Measurements from ENCODE around the gene PON1.
A peak's percentile ranks its signal among the peaks of the same experiment; 100 is the strongest.

Gene PON1

GRCh38 chr7:95330961-95331337, 6.6 kb upstream of the PON1 start:
- peak overlapping the region; percentile 89 for H3K4me2 ChIP-seq (ENCODE audit: low read length)
- H3K9me3 ChIP-seq (ENCODE audit: insufficient read depth, low read length), result no peaks in the 10 kb centered on the region
- no peak for TF ChIP-seq EZH2phosphoT487 (IDR thresholded peaks at IDR 0.05; ENCODE audit: low read depth)
- no peak for TF ChIP-seq CTCF (IDR thresholded peaks at IDR 0.05; ENCODE audit: low read depth, low read length)
- H3K27ac ChIP-seq (ENCODE audit: low read length), result no peak overlapping the region
- no peaks in the 10 kb centered on the region for H3K79me2 ChIP-seq (ENCODE audit: low read length)
- no peaks in the 10 kb centered on the region for H4K20me1 ChIP-seq (ENCODE audit: insufficient read depth, low read length)
- H3K4me3 ChIP-seq (ENCODE audit: low read length), result peak overlapping the region; percentile 75
- peak overlapping the region; percentile 58 for H3K9ac ChIP-seq (ENCODE audit: low read length)
- no peaks in the 10 kb centered on the region for H3K27me3 ChIP-seq (ENCODE audit: low read depth, low read length)
- peaks cover 13% of the 10 kb centered on the region for H3K4me1 ChIP-seq (ENCODE audit: low read length)
- no peaks in the 10 kb centered on the region for H3K36me3 ChIP-seq (replicated peaks; ENCODE audit: low read depth, low read length)
- peak overlapping the region; percentile 97 for H2AFZ ChIP-seq (ENCODE audit: low read depth, low read length)

DNA sequence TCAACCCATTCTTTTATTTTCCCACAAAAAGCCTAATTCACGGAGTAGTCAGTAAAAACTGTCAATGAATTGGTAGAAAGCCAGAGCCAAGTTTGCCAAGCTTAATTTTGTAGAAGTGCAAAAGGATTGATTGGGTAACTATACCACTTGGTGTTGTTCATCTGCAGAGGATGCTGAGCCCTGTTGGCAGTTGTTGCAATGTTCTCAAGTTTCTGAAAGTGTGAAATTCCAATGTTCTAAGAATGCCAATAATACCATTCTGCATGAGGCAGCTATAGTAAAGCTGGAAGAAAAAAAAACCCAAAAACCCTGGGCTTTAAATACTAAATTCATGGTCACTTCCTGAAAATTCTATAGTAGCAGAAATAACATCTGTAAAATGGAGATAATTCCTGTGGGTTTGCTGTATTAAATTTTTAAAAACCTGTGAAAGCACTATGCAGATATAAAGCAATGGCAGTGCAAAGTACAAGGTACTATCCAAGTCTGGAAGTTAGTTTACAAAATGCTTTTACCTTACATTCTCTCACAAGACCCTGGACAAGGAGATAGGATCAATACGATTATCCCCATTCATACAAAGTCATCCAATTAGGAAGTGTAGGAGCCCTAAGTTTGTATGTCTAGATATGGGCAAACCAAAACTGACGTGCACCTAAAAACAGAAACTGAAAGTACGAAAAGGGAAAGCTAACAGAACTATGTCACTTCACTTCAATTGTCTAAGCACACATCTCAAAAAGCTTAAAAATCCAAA, 6.0 kb upstream of the PON1 start:
- no peak for TF ChIP-seq CTCF (IDR thresholded peaks at IDR 0.05; ENCODE audit: low read depth, low read length)
- TF ChIP-seq EZH2phosphoT487 (IDR thresholded peaks at IDR 0.05; ENCODE audit: low read depth), result no peak

GRCh38 chr7:95327356-95327755, 3.0 kb upstream of the PON1 start:
- Histone ChIP-seq H3K9me3 (ENCODE audit: insufficient read depth, low read length) (no peaks in the 10 kb centered on the region), H3K36me3 (replicated peaks; ENCODE audit: low read depth, low read length) (no peaks in the 10 kb centered on the region), H3K79me2 (ENCODE audit: low read length) (no peaks in the 10 kb centered on the region), H3K4me2 (ENCODE audit: low read length) (no peak overlapping the region), H3K27me3 (ENCODE audit: low read depth, low read length) (no peaks in the 10 kb centered on the region), H4K20me1 (ENCODE audit: insufficient read depth, low read length) (no peaks in the 10 kb centered on the region), H3K4me3 (ENCODE audit: low read length) (no peak overlapping the region), H3K9ac (ENCODE audit: low read length) (no peak overlapping the region), H3K4me1 (ENCODE audit: low read length) (peaks cover 13% of the 10 kb centered on the region), H3K27ac (ENCODE audit: low read length) (no peak overlapping the region), H2AFZ (ENCODE audit: low read depth, low read length) (no peak overlapping the region)
- TF ChIP-seq CTCF (IDR thresholded peaks at IDR 0.05; ENCODE audit: low read depth, low read length) (no peak), EZH2phosphoT487 (IDR thresholded peaks at IDR 0.05; ENCODE audit: low read depth) (no peak)

More for the DNA sequence above, 6.0 kb upstream of the PON1 start:
- Histone ChIP-seq H3K4me3 (ENCODE audit: low read length) (peak overlapping the region; percentile 75), H3K27me3 (ENCODE audit: low read depth, low read length) (no peaks in the 10 kb centered on the region), H3K9me3 (ENCODE audit: insufficient read depth, low read length) (no peaks in the 10 kb centered on the region), H2AFZ (ENCODE audit: low read depth, low read length) (peak overlapping the region; percentile 97), H3K4me1 (ENCODE audit: low read length) (peaks cover 13% of the 10 kb centered on the region), H3K36me3 (replicated peaks; ENCODE audit: low read depth, low read length) (no peaks in the 10 kb centered on the region), H3K9ac (ENCODE audit: low read length) (peak overlapping the region; percentile 58), H3K27ac (ENCODE audit: low read length) (no peak overlapping the region), H3K4me2 (ENCODE audit: low read length) (peak overlapping the region; percentile 89), H3K79me2 (ENCODE audit: low read length) (no peaks in the 10 kb centered on the region), H4K20me1 (ENCODE audit: insufficient read depth, low read length) (no peaks in the 10 kb centered on the region)

DNA sequence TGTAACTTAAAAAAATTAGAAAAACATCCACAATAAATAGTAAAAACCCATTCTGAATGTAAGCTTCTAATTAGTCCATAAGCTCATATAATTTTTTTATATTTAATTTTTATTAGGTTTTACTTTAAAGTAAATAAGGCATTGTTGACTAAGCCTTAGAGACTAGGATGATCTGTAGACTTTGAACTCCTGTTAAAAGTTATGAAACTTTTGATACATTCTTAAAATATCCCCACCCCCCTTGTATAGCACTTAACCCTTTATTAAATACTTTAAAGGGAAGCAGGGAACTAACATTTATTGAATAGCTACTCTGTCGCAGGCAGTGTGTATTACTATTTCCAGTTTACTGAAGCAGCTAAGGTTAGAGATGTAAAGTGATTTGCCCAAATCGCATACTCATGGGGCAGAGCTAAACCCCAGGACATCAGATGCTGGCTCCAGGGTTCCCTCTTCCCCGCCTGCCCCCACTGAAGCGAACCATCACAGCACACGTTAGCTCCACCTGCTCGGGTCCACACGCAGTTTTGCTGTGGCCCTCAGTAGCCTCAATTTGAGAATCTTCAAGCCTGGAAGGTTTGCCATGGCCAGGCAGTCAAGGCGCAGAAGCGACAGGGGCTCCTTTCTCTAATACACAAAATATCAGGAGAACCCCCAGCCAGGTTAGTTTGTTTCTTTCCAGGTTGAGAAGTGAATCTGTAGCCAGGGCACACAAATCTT, 762 bp downstream of the PON1 start:
- Histone ChIP-seq H3K4me2 (ENCODE audit: low read length) (no peak overlapping the region), H3K4me1 (ENCODE audit: low read length) (peaks cover 8% of the 10 kb centered on the region; the same call in 1 of the 2 replicates), H3K9ac (ENCODE audit: low read length) (no peak overlapping the region), H3K9me3 (ENCODE audit: insufficient read depth, low read length) (no peaks in the 10 kb centered on the region), H2AFZ (ENCODE audit: low read depth, low read length) (no peak overlapping the region), H3K27ac (ENCODE audit: low read length) (no peak overlapping the region), H3K4me3 (ENCODE audit: low read length) (no peak overlapping the region), H3K36me3 (replicated peaks; ENCODE audit: low read depth, low read length) (no peaks in the 10 kb centered on the region), H3K27me3 (ENCODE audit: low read depth, low read length) (no peaks in the 10 kb centered on the region), H4K20me1 (ENCODE audit: insufficient read depth, low read length) (no peaks in the 10 kb centered on the region), H3K79me2 (ENCODE audit: low read length) (no peaks in the 10 kb centered on the region)
- TF ChIP-seq EZH2phosphoT487 (IDR thresholded peaks at IDR 0.05; ENCODE audit: low read depth) (no peak), CTCF (IDR thresholded peaks at IDR 0.05; ENCODE audit: low read depth, low read length) (no peak)
